ENCODE results near the gene TACC3. TPM values are rescaled to one million over a fixed set of nuclear protein-coding genes. Genes with fewer than 3 reads are reported as not detected.

Gene TACC3
- total and polyA plus RNA-seq, 2 experiments from 2014 or later: 9.7 to 18.2 TPM

- in situ Hi-C loops (cut with MboI): no loop called here
- TF ChIP-seq EZH2phosphoT487 (IDR thresholded peaks at IDR 0.05; ENCODE audit: insufficient read depth, low read depth): no peak
- TF ChIP-seq EZH2 (IDR thresholded peaks at IDR 0.05; ENCODE audit: insufficient read depth, poor library complexity, severe bottlenecking): no peak
Measured at GRCh38 chr4:1746919-1747602, 25.7 kb downstream of the TACC3 start.

GRCh38 chr4:1747603-1747967 lies 26.3 kb downstream of the TACC3 start:
- Histone ChIP-seq H3K27ac (no peak overlapping the region), H3K9me2 (ENCODE audit: insufficient read depth) (no peaks in the 10 kb centered on the region), H2AFZ (no peak overlapping the region), H3K4me3 (no peak overlapping the region), H3K9ac (no peak overlapping the region), H3K36me3 (ENCODE audit: low read depth) (no peaks in the 10 kb centered on the region), H4K20me1 (ENCODE audit: insufficient read depth) (no peaks in the 10 kb centered on the region), H3K4me2 (ENCODE audit: unreplicated experiment) (no peak overlapping the region), H3K79me2 (ENCODE audit: insufficient read depth) (no peaks in the 10 kb centered on the region), H3K27me3 (replicated peaks; ENCODE audit: insufficient read depth) (no peaks in the 10 kb centered on the region), H3K4me1 (ENCODE audit: insufficient read depth) (no peaks in the 10 kb centered on the region), H3K9me3 (ENCODE audit: low read depth) (no peaks in the 10 kb centered on the region), H3F3A (ENCODE audit: insufficient read depth) (no peaks in the 10 kb centered on the region)
- WGBS, 2 experiments (ENCODE audit: low coverage in 1 of 2, low lambda C conversion rate in 2 of 2, missing lambda C conversion rate in 2 of 2): 78 to 92% methylated on average over 13 to 16 of the region's 16 CpGs
- no peak for DNase-seq
- TF ChIP-seq EZH2 (IDR thresholded peaks at IDR 0.05; ENCODE audit: insufficient read depth, poor library complexity, severe bottlenecking) (no peak), EZH2phosphoT487 (IDR thresholded peaks at IDR 0.05; ENCODE audit: insufficient read depth, low read depth) (no peak)
- in situ Hi-C loops (cut with MboI): no loop called here

More at GRCh38 chr4:1746919-1747602, 25.7 kb downstream of the TACC3 start:
- no peaks in the 10 kb centered on the region for H3K27me3 ChIP-seq (replicated peaks; ENCODE audit: insufficient read depth)
- no peaks in the 10 kb centered on the region for H3F3A ChIP-seq (ENCODE audit: insufficient read depth)
- H3K79me2 ChIP-seq (ENCODE audit: insufficient read depth): no peaks in the 10 kb centered on the region
- H3K4me3 ChIP-seq: no peak overlapping the region
- no peaks in the 10 kb centered on the region for H3K4me1 ChIP-seq (ENCODE audit: insufficient read depth)
- H4K20me1 ChIP-seq (ENCODE audit: insufficient read depth): no peaks in the 10 kb centered on the region
- DNase-seq: no peak
- H2AFZ ChIP-seq: no peak overlapping the region
- H3K27ac ChIP-seq: no peak overlapping the region
- no peaks in the 10 kb centered on the region for H3K9me2 ChIP-seq (ENCODE audit: insufficient read depth)
- no peak overlapping the region for H3K4me2 ChIP-seq (ENCODE audit: unreplicated experiment)
- no peak overlapping the region for H3K9ac ChIP-seq
- no peaks in the 10 kb centered on the region for H3K36me3 ChIP-seq (ENCODE audit: low read depth)
- 92 to 93% methylated on average over 31 to 33 of the region's 33 CpGs for WGBS, 2 experiments (ENCODE audit: low coverage in 1 of 2, low lambda C conversion rate in 2 of 2, missing lambda C conversion rate in 2 of 2)
- H3K9me3 ChIP-seq (ENCODE audit: low read depth): no peaks in the 10 kb centered on the region

- no peaks in the 10 kb centered on the region for H4K20me1 ChIP-seq (ENCODE audit: insufficient read depth)
- H3K4me3 ChIP-seq: no peak overlapping the region
- H3K9me3 ChIP-seq (ENCODE audit: low read depth): no peaks in the 10 kb centered on the region
- TF ChIP-seq EZH2 (IDR thresholded peaks at IDR 0.05; ENCODE audit: insufficient read depth, poor library complexity, severe bottlenecking) (no peak), EZH2phosphoT487 (IDR thresholded peaks at IDR 0.05; ENCODE audit: insufficient read depth, low read depth) (no peak)
- H2AFZ ChIP-seq: no peak overlapping the region
- WGBS, 2 experiments (ENCODE audit: low coverage in 1 of 2, low lambda C conversion rate in 2 of 2, missing lambda C conversion rate in 2 of 2): 3 to 5% methylated on average over 19 to 29 of the region's 29 CpGs
- H3K27ac ChIP-seq: no peak overlapping the region
- no peaks in the 10 kb centered on the region for H3K9me2 ChIP-seq (ENCODE audit: insufficient read depth)
- no peak overlapping the region for H3K4me2 ChIP-seq (ENCODE audit: unreplicated experiment)
- peak; percentile 84 for DNase-seq
- H3K79me2 ChIP-seq (ENCODE audit: insufficient read depth): no peaks in the 10 kb centered on the region
- in situ Hi-C loops (cut with MboI): no loop called here
- no peaks in the 10 kb centered on the region for H3K27me3 ChIP-seq (replicated peaks; ENCODE audit: insufficient read depth)
- no peak overlapping the region for H3K9ac ChIP-seq
- no peaks in the 10 kb centered on the region for H3K4me1 ChIP-seq (ENCODE audit: insufficient read depth)
- no peaks in the 10 kb centered on the region for H3F3A ChIP-seq (ENCODE audit: insufficient read depth)
- H3K36me3 ChIP-seq (ENCODE audit: low read depth): no peaks in the 10 kb centered on the region
Measured at GRCh38 chr4:1748465-1748995, 27.2 kb downstream of the TACC3 start.

- Histone ChIP-seq H3K9me3 (ENCODE audit: low read depth) (no peaks in the 10 kb centered on the region), H3K9me2 (ENCODE audit: insufficient read depth) (no peaks in the 10 kb centered on the region), H3K36me3 (ENCODE audit: low read depth) (no peaks in the 10 kb centered on the region), H3K4me2 (ENCODE audit: unreplicated experiment) (no peak overlapping the region), H3K79me2 (ENCODE audit: insufficient read depth) (no peaks in the 10 kb centered on the region), H3K4me1 (ENCODE audit: insufficient read depth) (no peaks in the 10 kb centered on the region), H2AFZ (no peak overlapping the region), H3K27me3 (replicated peaks; ENCODE audit: insufficient read depth) (no peaks in the 10 kb centered on the region), H3K27ac (no peak overlapping the region), H3F3A (ENCODE audit: insufficient read depth) (no peaks in the 10 kb centered on the region), H3K4me3 (no peak overlapping the region), H3K9ac (no peak overlapping the region), H4K20me1 (ENCODE audit: insufficient read depth) (no peaks in the 10 kb centered on the region)
- WGBS, 2 experiments (ENCODE audit: low coverage in 1 of 2, low lambda C conversion rate in 2 of 2, missing lambda C conversion rate in 2 of 2): 60 to 67% methylated on average over 3 of the region's 3 CpGs
- TF ChIP-seq EZH2phosphoT487 (IDR thresholded peaks at IDR 0.05; ENCODE audit: insufficient read depth, low read depth) (no peak), EZH2 (IDR thresholded peaks at IDR 0.05; ENCODE audit: insufficient read depth, poor library complexity, severe bottlenecking) (no peak)
- no peak for DNase-seq
- in situ Hi-C loops (cut with MboI): no loop called here
Measured at GRCh38 chr4:1749370-1749769, 28.0 kb downstream of the TACC3 start.

Data from GM23248 (cell line).